ENCODE measurements around the gene SNX8.
"Not testable (repeated sequence)": the region's sequence is repeated elsewhere in the genome, so short reads cannot be mapped to it uniquely, and the experiment has no call there.

Gene SNX8

DNA sequence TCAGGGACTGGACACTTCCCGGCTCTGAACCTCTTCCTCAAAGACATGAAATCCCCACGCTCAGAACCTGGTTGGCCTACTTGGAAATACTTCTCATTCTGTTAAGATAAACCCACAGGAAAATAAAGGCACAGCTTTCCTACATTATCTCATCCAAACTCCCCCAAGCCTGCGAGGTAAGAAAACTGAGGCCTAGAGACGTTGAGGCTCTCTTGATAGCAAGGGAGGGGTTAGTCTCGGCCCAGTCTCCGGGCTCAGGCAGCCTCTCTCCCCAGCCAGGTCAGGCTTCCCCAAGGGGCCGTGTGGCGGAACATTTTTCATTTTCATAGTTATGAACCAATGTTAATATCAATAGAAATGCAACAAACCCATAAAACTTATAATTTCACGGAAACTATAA, 35.8 kb upstream of the SNX8 start:
- H3K9me3 Mint-ChIP-seq: no peaks in the 10 kb centered on the region
- no peak overlapping the region for H3K4me3 Mint-ChIP-seq
- peaks cover 4% of the 10 kb centered on the region for H3K4me1 Mint-ChIP-seq
- no peaks in the 10 kb centered on the region for H3K36me3 Mint-ChIP-seq
- no peaks in the 10 kb centered on the region for H3K27me3 Mint-ChIP-seq
- DNase-seq (ENCODE audit: low spot score in 2 of 2) (no peak), ATAC-seq (ENCODE audit: low read depth) (no peak)
- H3K27ac Mint-ChIP-seq: no peak overlapping the region

DNA sequence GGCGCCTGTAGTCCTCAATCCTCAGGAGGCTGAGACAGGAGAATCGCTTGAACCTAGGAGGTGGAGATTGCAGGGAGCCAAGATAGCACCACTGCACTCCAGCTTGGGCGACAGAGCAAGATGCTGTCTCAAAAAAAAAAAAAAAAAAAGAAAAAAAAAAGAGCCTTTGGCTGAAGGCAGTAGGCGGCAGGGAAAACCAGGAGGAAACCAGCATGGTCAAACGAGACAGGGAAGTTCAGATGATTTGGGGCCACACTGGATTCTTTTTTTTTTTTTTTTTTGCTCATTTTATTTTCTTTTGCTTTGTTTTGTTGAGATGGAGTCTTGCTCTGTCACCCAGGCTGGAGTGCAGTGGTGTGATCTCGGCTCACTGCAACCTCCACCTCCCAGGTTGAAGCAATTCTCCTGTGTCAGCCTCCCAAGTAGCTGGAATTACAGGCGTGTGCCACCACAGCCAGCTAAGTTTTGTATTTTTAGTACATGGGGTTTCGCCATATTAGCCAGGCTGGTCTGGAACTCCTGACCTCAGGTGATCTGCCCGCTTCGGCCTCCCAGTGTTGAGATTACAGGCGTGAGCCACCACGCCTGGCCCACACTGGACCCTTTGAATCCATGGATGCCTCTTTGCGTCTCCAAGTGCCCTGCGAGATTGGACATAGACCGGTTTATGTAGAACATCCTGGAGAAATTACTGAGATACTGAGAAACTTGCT, 33.3 kb upstream of the SNX8 start:
- H3K36me3 Mint-ChIP-seq; ATAC-seq (ENCODE audit: low read depth); H3K4me3 Mint-ChIP-seq; H3K9me3 Mint-ChIP-seq; H3K4me1 Mint-ChIP-seq; DNase-seq (ENCODE audit: low spot score in 2 of 2); H3K27me3 Mint-ChIP-seq: not testable (repeated sequence)
- peak overlapping the region; percentile 50 for H3K27ac Mint-ChIP-seq

DNA sequence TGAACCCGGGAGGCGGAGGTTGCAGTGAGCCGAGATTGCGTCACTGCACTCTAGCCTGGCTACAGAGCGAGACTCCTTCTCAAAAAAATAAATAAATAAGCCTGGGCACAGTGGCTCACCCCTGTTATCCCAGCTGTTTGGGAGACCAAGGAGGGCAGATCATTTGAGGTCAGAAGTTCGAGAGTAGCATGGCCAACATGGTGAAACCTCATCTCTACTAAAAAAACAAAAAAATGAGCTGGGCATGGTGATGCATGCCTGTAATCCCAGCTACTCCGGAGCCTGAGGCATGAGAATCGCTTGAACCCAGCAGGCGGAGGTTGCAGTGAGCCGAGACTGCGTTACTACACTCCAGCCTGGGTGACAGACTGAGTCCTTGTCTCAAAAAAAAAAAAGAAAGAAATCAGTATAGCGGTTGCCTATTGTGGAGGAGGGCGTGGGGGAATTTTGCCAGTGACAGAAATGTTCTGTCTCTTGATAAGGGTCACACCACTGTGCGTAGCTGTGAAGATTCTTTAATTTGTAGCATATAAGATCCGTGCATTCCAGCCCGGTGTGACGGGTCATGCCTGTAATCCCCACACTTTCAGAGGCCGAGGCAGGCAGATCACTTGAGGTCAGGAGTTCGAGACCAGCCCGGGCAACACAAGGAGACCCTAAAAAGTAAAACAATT, 22.5 kb upstream of the SNX8 start:
- H3K27me3 Mint-ChIP-seq: no peaks in the 10 kb centered on the region
- no peaks in the 10 kb centered on the region for H3K36me3 Mint-ChIP-seq
- H3K9me3 Mint-ChIP-seq: no peaks in the 10 kb centered on the region
- ATAC-seq (ENCODE audit: low read depth) (no peak), DNase-seq (ENCODE audit: low spot score in 2 of 2) (no peak)
- no peak overlapping the region for H3K4me3 Mint-ChIP-seq
- no peaks in the 10 kb centered on the region for H3K4me1 Mint-ChIP-seq
- H3K27ac Mint-ChIP-seq: peak overlapping the region; percentile 26

DNA sequence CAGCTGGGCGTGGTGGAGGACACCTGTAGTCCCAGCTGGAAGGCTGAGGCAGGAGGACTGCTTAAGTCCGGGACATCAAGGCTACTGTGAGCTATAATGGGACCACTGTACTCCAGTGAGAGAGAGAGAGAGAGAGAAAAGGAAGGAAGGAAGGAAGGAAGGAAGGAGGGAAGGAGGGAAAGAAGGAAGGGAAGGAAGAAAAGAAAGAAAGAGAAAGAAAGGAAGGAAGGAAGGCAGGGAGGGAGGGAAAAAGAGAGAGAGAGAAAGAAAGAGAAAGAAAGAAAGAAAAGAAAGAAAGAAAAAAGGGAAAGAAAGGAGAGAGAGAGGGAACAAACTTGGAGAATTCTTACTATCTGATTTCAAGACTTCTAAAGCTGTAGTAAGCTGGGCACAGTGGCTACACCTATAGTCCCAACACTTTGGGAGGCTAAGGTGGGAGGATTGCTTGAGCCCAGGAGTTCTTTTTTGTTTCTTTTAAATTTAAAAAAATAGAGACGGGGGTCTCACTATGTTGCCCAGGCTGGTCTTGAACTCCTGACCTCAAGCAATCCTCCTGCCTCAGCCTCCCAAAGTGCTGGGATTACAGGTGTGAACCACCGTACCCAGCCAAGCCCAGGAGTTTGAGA, 18.5 kb upstream of the SNX8 start:
- ATAC-seq (ENCODE audit: low read depth); H3K4me1 Mint-ChIP-seq; H3K27me3 Mint-ChIP-seq; H3K4me3 Mint-ChIP-seq; H3K36me3 Mint-ChIP-seq; H3K9me3 Mint-ChIP-seq; DNase-seq (ENCODE audit: low spot score in 2 of 2): not testable (repeated sequence)
- peak overlapping the region; percentile 38 for H3K27ac Mint-ChIP-seq

DNA sequence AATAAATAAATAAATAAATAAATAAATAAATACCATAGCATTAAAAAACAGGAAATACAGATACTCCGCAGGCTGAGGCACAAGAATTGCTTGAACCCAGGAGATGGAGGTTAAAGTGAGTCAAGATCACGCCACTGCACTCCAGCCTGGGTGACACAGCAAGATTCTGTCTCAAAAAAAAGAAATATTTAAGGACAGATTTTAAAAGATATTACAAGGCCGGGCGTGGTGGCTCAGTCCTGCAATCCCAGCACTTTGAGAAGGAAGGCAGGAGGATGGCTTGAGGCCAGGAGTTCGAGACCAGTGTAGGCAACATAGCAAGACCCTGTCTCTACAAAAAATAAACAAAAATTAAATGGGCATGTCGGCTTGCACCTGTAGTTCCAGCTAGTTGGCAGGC, 17.5 kb upstream of the SNX8 start:
- Mint-ChIP-seq H3K4me3 (no peak overlapping the region), H3K27ac (no peak overlapping the region), H3K9me3 (no peaks in the 10 kb centered on the region), H3K4me1 (no peaks in the 10 kb centered on the region), H3K27me3 (no peaks in the 10 kb centered on the region), H3K36me3 (no peaks in the 10 kb centered on the region)
- no peak for ATAC-seq (ENCODE audit: low read depth)
- DNase-seq (ENCODE audit: low spot score in 2 of 2): no peak

DNA sequence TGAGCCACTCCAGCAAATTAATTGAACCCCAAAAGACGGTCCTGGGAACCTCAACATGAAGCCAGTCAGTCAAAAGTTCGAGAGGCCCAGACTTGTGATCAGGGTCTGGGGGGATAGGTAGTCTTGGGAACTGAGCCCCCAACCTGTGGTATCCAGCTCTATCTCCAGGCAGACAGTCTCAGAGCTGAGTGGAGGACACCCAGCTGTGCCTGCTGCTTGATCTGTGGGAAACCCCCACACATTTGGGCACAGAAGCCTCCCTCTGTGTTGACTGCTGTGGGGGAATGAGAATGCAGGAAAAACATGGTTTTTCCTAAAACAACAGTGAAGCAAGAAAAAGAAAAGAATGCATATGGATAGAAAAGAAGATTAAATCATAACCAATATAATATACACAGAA, 16.3 kb upstream of the SNX8 start:
- ATAC-seq (ENCODE audit: low read depth): no peak
- Mint-ChIP-seq H3K27me3 (no peaks in the 10 kb centered on the region), H3K36me3 (no peaks in the 10 kb centered on the region), H3K9me3 (no peaks in the 10 kb centered on the region), H3K4me1 (no peaks in the 10 kb centered on the region), H3K27ac (no peak overlapping the region), H3K4me3 (no peak overlapping the region)
- no peak for DNase-seq (ENCODE audit: low spot score in 2 of 2)

DNA sequence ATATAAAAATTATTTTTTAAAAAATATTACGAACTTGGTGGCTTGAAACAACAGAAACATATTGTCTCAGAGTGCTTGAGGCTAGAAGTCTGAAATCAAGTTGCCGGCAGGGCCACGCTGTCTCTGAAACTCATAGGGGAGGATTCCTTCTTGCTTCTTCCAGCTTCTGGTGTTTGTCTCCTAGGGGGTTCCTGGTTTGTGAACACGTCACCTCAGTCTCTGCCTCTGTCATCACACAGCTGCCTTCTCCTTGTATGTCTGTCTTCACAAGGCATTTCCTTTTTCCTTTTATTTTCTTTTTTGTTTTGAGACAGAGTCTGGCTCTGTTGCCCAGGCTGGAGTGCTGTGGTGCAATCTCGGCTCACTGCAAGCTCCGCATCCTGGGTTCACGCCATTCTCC, 12.7 kb upstream of the SNX8 start:
- H3K9me3 Mint-ChIP-seq: no peaks in the 10 kb centered on the region
- no peak overlapping the region for H3K4me3 Mint-ChIP-seq
- no peak overlapping the region for H3K27ac Mint-ChIP-seq
- no peaks in the 10 kb centered on the region for H3K36me3 Mint-ChIP-seq
- ATAC-seq (ENCODE audit: low read depth): no peak
- no peak for DNase-seq (ENCODE audit: low spot score in 2 of 2)
- H3K4me1 Mint-ChIP-seq: peaks cover 4% of the 10 kb centered on the region
- no peaks in the 10 kb centered on the region for H3K27me3 Mint-ChIP-seq

DNA sequence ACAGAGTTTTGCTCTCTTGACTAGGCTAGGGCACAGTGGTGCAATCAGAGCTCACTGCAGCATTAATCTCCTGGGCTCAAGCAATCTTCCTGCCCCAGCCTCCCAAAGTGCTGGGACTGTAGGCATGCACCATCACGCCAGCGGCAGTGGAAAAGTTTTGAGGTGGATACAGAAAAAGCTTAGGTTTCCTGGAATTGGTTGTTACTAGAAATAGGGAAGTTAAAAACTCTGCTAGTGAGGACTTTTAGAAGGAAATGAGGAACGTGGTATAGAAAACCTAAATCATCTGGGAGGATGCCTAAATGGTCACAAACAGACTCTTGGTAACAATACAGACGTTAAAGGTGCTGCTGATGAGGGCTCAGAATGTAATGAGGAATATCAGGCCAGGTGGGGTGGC, 10.9 kb upstream of the SNX8 start:
- Mint-ChIP-seq H3K27ac (no peak overlapping the region), H3K9me3 (no peaks in the 10 kb centered on the region), H3K36me3 (no peaks in the 10 kb centered on the region), H3K4me1 (peaks cover 4% of the 10 kb centered on the region), H3K4me3 (no peak overlapping the region), H3K27me3 (no peaks in the 10 kb centered on the region)
- ATAC-seq (ENCODE audit: low read depth) (no peak), DNase-seq (ENCODE audit: low spot score in 2 of 2) (no peak)

DNA sequence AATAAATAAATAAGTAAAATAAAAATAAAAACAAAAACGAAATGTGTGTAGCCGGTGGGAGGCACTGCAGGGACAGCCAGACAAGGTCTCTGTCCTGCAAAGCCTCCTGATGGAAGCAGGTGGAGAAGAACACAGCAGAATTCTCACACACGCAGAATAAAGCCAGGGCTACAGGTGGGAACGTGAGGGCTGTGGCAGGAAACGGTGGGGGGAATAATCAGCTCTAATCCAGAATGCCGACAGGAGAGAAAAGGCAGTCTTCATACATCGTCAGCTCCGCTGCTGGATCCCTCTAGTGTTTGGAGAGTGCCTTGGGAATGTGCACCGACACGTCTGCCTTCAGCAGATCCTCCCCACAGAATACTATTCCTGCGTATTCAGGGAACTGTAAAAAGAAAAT, 6.8 kb upstream of the SNX8 start:
- Mint-ChIP-seq H3K36me3 (no peaks in the 10 kb centered on the region), H3K4me3 (no peak overlapping the region)
- no peak for DNase-seq (ENCODE audit: low spot score in 2 of 2)

DNA sequence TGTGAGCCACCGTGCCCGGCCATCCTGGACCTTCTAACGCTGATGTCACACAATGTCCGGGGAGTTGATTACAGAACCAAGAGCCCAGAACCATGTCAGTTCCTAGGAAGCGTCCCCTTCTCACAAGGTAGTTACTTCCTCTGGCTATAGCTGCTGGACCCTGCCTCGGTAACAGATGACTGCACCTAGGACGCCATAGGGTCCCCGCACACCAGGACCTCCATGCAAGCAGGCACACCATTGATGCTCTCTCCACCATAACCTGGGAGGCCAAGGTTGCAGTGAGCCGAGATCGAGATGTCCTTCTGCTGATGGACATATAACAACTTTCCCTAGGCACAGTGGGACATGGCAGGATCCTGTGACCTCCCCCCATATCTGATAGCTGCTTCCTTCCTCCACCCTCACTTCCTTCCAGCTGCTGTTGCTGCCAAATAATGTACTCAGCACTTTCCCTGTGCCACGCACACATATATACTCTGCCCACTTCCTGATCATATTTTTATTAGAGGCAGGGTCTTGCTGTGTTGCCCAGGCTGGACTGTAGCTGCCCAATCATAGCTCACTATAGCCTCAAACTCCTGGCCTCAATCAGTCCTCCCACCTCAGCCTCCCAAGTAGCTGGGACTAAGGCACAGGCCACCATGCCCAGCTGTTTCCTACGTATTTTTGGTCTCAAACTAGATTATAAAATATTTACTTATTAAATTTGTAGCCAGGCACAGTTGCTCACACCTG, 3.5 kb upstream of the SNX8 start:
- H3K36me3 Mint-ChIP-seq: no peaks in the 10 kb centered on the region
- no peak overlapping the region for H3K27ac Mint-ChIP-seq
- ATAC-seq (ENCODE audit: low read depth) (no peak), DNase-seq (ENCODE audit: low spot score in 2 of 2) (no peak)
- no peaks in the 10 kb centered on the region for H3K27me3 Mint-ChIP-seq
- H3K9me3 Mint-ChIP-seq: no peaks in the 10 kb centered on the region
- H3K4me3 Mint-ChIP-seq: no peak overlapping the region
- H3K4me1 Mint-ChIP-seq: peaks cover 7% of the 10 kb centered on the region

More for the DNA sequence above, 6.8 kb upstream of the SNX8 start:
- Mint-ChIP-seq H3K4me1 (peaks cover 7% of the 10 kb centered on the region), H3K27ac (no peak overlapping the region), H3K27me3 (no peaks in the 10 kb centered on the region), H3K9me3 (no peaks in the 10 kb centered on the region)
- no peak for ATAC-seq (ENCODE audit: low read depth)

DNA sequence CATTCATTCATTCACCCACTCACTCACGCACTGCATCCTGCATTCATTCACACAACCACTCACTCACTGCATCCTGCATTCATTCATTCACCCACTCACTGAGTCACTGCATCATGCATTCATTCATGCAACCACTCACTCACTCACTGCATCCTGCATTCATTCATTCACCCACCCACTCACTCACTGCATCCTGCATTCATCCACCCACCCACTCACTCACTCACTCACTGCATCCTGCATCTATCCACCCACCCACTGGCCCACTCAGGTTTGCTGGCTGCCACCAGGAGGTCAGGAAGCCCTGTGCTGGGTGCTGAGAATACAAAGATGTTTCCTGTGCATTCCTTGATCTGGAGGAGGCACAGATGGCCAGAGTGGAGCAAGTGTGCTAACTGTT, 2.3 kb upstream of the SNX8 start:
- peaks cover 5% of the 10 kb centered on the region for H3K36me3 Mint-ChIP-seq
- H3K4me1 Mint-ChIP-seq: peaks cover 16% of the 10 kb centered on the region
- no peak for ATAC-seq (ENCODE audit: low read depth)
- no peak overlapping the region for H3K27ac Mint-ChIP-seq
- H3K9me3 Mint-ChIP-seq: no peaks in the 10 kb centered on the region
- no peaks in the 10 kb centered on the region for H3K27me3 Mint-ChIP-seq
- no peak overlapping the region for H3K4me3 Mint-ChIP-seq
- DNase-seq (ENCODE audit: low spot score in 2 of 2): no peak

DNA sequence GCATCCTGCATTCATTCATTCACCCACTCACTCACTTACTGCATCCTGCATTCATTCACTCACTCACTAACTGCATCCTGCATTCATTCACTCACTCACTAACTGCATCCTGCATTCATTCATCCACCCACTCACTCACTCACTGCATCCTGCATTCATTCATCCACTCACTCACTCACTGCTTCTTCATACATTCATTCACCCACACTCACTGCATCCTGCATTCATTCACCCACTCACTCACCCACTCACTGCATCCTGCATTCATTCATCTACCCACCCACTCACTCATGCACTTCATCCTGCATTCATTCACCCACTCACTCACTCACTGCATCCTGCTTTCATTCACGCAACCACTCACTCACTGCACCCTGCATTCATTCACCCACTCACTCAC, 1.5 kb upstream of the SNX8 start:
- H3K27ac Mint-ChIP-seq: no peak overlapping the region
- H3K27me3 Mint-ChIP-seq: no peaks in the 10 kb centered on the region
- no peak for DNase-seq (ENCODE audit: low spot score in 2 of 2)
- no peak overlapping the region for H3K4me3 Mint-ChIP-seq
- H3K4me1 Mint-ChIP-seq: peaks cover 18% of the 10 kb centered on the region
- H3K9me3 Mint-ChIP-seq: no peaks in the 10 kb centered on the region
- H3K36me3 Mint-ChIP-seq: peaks cover 5% of the 10 kb centered on the region
- no peak for ATAC-seq (ENCODE audit: low read depth)

DNA sequence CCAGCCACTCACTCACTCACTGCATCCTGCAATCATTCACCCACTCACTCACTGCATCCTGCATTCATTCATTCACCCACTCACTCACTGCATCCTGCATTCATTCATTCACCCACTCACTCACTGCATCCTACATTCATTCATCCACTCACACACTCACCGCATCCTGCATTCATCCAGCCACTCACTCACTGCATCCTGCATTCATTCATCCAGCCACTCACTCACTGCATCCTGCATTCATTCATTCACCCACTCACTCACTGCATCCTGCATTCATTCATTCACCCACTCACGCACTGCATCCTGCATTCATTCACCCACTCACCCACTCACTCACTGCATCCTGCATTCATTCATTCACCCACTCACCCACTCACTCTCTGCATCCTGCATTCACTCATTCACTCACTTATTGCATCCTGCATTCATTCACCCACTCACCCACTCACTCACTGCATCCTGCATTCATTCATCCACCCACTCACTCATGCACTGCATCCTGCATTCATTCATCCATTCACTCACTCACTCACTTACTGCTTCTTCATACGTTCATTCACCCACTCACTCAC, 802 bp upstream of the SNX8 start:
- not testable (repeated sequence) for ATAC-seq (ENCODE audit: low read depth); H3K4me3 Mint-ChIP-seq; H3K27ac Mint-ChIP-seq; H3K27me3 Mint-ChIP-seq; H3K9me3 Mint-ChIP-seq; DNase-seq (ENCODE audit: low spot score in 2 of 2); H3K36me3 Mint-ChIP-seq
- peaks cover 18% of the 10 kb centered on the region for H3K4me1 Mint-ChIP-seq
